HG02938 (cell line): ENCODE data around the gene EIF5.

Source experiments
- ATAC-seq: cut with Tn5 transposase; IDR thresholded peaks from one replicate; pipeline ENCODE4 v1.9.1; 2021; ENCODE audit warnings: mild to moderate bottlenecking, moderate library complexity; ENCODE audit not compliant: unreplicated experiment

Gene EIF5

GRCh38 chr14:103308717-103309616 lies 25.1 kb upstream of the EIF5 start:
- no peak for ATAC-seq

- no peak for ATAC-seq
Observed at GRCh38 chr14:103310576-103311095, 23.4 kb upstream of the EIF5 start.

GRCh38 chr14:103311171-103311997 lies 22.7 kb upstream of the EIF5 start:
- no peak for ATAC-seq

GRCh38 chr14:103312006-103312635 lies 21.9 kb upstream of the EIF5 start:
- ATAC-seq = no peak

- no peak for ATAC-seq
Observed at GRCh38 chr14:103313704-103314103, 20.3 kb upstream of the EIF5 start.

GRCh38 chr14:103314496-103315277 lies 19.4 kb upstream of the EIF5 start:
- no peak for ATAC-seq

GRCh38 chr14:103315351-103315911 lies 18.6 kb upstream of the EIF5 start:
- no peak for ATAC-seq

- no peak for ATAC-seq
Observed at GRCh38 chr14:103315941-103316340, 18.1 kb upstream of the EIF5 start.

- ATAC-seq = no peak
Observed at GRCh38 chr14:103316721-103317121, 17.3 kb upstream of the EIF5 start.

GRCh38 chr14:103317251-103317650 lies 16.8 kb upstream of the EIF5 start:
- ATAC-seq = no peak

GRCh38 chr14:103317976-103318580 lies 16.0 kb upstream of the EIF5 start:
- ATAC-seq = no peak

- no peak for ATAC-seq
Observed at GRCh38 chr14:103318750-103319419, 15.2 kb upstream of the EIF5 start.

GRCh38 chr14:103319422-103319821 lies 14.6 kb upstream of the EIF5 start:
- ATAC-seq = no peak

- no peak for ATAC-seq
Observed at GRCh38 chr14:103326078-103326477, 8.0 kb upstream of the EIF5 start.

- no peak for ATAC-seq
Observed at GRCh38 chr14:103328941-103329340, 5.1 kb upstream of the EIF5 start.

GRCh38 chr14:103329401-103330347 lies 4.4 kb upstream of the EIF5 start:
- ATAC-seq = no peak

GRCh38 chr14:103330536-103330935 lies 3.5 kb upstream of the EIF5 start:
- ATAC-seq = no peak
